Lower leg skin (tissue), 4 donors: ENCODE data around the gene ACOT12. TPM values are rescaled to one million over a fixed set of nuclear protein-coding genes. Genes with fewer than 3 reads are reported as not detected.
"Not testable (repeated sequence)": the region's sequence is repeated elsewhere in the genome, so short reads cannot be mapped to it uniquely, and the experiment has no call there.

Experiments
- DNase-seq, 2 donors: peaks; one replicate each; pipeline ENCODE4 v3.0.0-alpha.2; 2019; ENCODE audit warnings: low spot score in 2 of 2
- H3K4me3 ChIP-seq: fragments of 200-600 bp; sonication (generic); 2 replicates; pipeline ENCODE4 v1.5.1; 2017; ENCODE audit warnings: mild to moderate bottlenecking, low read depth; ENCODE audit not compliant: poor library complexity, severe bottlenecking
- CTCF ChIP-seq, 3 donors: fragments of 450-650 bp; IDR thresholded peaks; one replicate each; pipeline ENCODE4 v1.5.1; 2016; ENCODE audit warnings: antibody characterized with exemption in 3 of 3, mild to moderate bottlenecking in 3 of 3, moderate library complexity in 2 of 3
- POLR2A ChIP-seq, 2 donors: fragments of 450-650 bp; IDR thresholded peaks; one replicate each; pipeline ENCODE4 v1.6.1; 2016 to 2017; ENCODE audit warnings: antibody characterized with exemption in 2 of 2, mild to moderate bottlenecking in 1 of 2, moderate library complexity in 1 of 2
- WGBS, 2 donors: methylation state at CpG; one replicate each; pipeline ENCODE4 v1.1.5; 2018; 5-methylcytosine and 5-hydroxymethylcytosine counted together
- intact Hi-C: fragments of 100-400 bp; cut with DNase I; formaldehyde crosslinking; loops from one replicate; pipeline ENCODE4 v1.15.0; 2023; ENCODE audit warnings: low total_unique reads
- total RNA-seq, 4 donors: library from RNA; depleted of rRNA; stranded (reverse); fragments of >200 nt; gene quantifications; one replicate each; pipeline ENCODE4 v1.1.0, GENCODE V29; 2016

Gene ACOT12
- total RNA-seq, 4 donors from 2014 or later, result 1.1 TPM; not detected in 3

- no peak overlapping the region for H3K4me3 ChIP-seq
- WGBS, 2 donors, result 71 to 80% methylated on average over 1 of the region's 1 CpG
- intact Hi-C loops, result no loop called here
- DNase-seq, result no peak
- TF ChIP-seq CTCF (IDR thresholded peaks at IDR 0.05) (no peak), POLR2A (IDR thresholded peaks at IDR 0.05) (no peak)
Observed at GRCh38 chr5:81408496-81408895, 14.6 kb upstream of the ACOT12 start.

GRCh38 chr5:81407811-81408210, 13.9 kb upstream of the ACOT12 start:
- WGBS, 2 donors, result 80 to 82% methylated on average over 4 of the region's 4 CpGs
- DNase-seq, intact Hi-C loops, H3K4me3 ChIP-seq: not testable (repeated sequence)

- intact Hi-C loops, result no loop called here
- no peak for DNase-seq
- no peak for TF ChIP-seq POLR2A (IDR thresholded peaks at IDR 0.05)
- TF ChIP-seq CTCF (IDR thresholded peaks at IDR 0.05), result no peak
- 76 to 82% methylated on average over 7 of the region's 7 CpGs for WGBS, 2 donors
- H3K4me3 ChIP-seq, result no peak overlapping the region
Observed at GRCh38 chr5:81405126-81405891, 11.4 kb upstream of the ACOT12 start.

- no peak overlapping the region for H3K4me3 ChIP-seq
- intact Hi-C loops, result no loop called here
- TF ChIP-seq CTCF (IDR thresholded peaks at IDR 0.05) (no peak), POLR2A (IDR thresholded peaks at IDR 0.05) (no peak)
- 34 to 59% methylated on average over 2 of the region's 2 CpGs for WGBS, 2 donors
- no peak for DNase-seq
Observed at GRCh38 chr5:81402192-81402930, 8.4 kb upstream of the ACOT12 start.

- no peak for TF ChIP-seq CTCF (IDR thresholded peaks at IDR 0.05)
- TF ChIP-seq POLR2A (IDR thresholded peaks at IDR 0.05), result no peak
- intact Hi-C loops, result no loop called here
- DNase-seq, result no peak
- H3K4me3 ChIP-seq, result no peak overlapping the region
- WGBS, 2 donors, result 79 to 83% methylated on average over 11 of the region's 11 CpGs
Observed at GRCh38 chr5:81401266-81401665, 7.3 kb upstream of the ACOT12 start.

GRCh38 chr5:81400375-81400774, 6.4 kb upstream of the ACOT12 start:
- WGBS, 2 donors, result 53 to 62% methylated on average over 2 of the region's 2 CpGs
- no peak for DNase-seq
- no peak for TF ChIP-seq POLR2A (IDR thresholded peaks at IDR 0.05)
- H3K4me3 ChIP-seq, result no peak overlapping the region
- intact Hi-C loops, result no loop called here
